ENCODE data around the gene OXER1. TPM values are rescaled to one million over a fixed set of nuclear protein-coding genes. Genes with fewer than 3 reads are reported as not detected.

The OXER1 gene
- total and polyA plus RNA-seq, 2 of the 13 experiments (the other 11 are each of a cell fraction or from before 2014, with no cell fraction given): 8.0 to 9.0 TPM

DNA sequence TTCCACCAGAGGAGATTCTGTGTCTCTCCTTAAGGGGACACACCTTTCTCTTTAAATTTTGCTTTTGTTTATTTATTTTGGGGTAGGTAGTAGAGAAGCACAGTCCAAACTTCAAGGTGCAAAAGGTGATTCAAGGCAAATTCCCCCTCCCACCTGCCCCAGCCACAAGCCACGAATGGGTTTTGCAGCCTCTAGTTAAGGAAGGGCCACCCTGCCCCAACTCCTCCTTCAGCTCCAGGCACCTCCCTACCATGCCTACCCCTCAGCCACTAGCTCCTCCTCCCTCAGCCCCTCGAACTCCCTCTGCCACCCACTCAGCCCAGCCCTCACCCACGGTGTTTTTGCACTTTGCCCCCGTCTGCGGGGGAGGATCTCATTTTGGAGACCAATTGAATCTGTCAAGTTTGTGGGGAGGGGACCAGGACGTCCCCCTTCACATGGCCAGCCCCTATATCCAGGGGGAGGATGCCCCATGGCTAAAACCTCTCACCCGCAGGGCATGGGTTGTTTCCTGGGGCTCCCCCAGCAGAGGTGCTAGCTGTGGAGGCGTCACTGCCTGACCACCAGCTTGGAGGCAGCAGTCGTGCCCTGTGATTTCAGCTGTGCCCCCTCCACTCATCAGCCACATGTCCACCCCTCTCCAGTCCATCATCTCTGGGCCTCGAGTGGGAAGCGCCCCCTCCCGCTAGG is 24.0 kb upstream of the OXER1 start:
- Histone ChIP-seq H3K36me3 (replicated peaks in 1 of 2; ENCODE audit: control insufficient read depth in 1 of 2, insufficient read depth in 2 of 2, low read length in 2 of 2) (peaks cover 0 to 4% of the 10 kb centered on the region in 2 experiments; a peak in 1 of 5 replicates), H3K4me3 (replicated peaks in 1 of 3; ENCODE audit: insufficient read depth in 1 of 3, low read depth in 2 of 3, low read length in 3 of 3) (peak overlapping the region in 1 of 3 experiments; percentile 26; a peak in 2 of 6 replicates), H3K27me3 (ENCODE audit: control insufficient read depth in 1 of 2, insufficient read depth in 2 of 2, low read length in 2 of 2) (no peaks in the 10 kb centered on the region; a peak in 1 of 5 replicates), H3K4me2 (ENCODE audit: low read depth, low read length) (peak overlapping the region; percentile 54), H3K27ac (ENCODE audit: extremely low read length, insufficient read depth, low read length) (peak overlapping the region; percentile 67), H3K9ac (ENCODE audit: insufficient read depth, low read depth, low read length) (no peak overlapping the region), H3K4me1 (ENCODE audit: insufficient read depth, low read length) (peaks cover 85% of the 10 kb centered on the region), H4K20me1 (ENCODE audit: insufficient read depth, low read length) (no peaks in the 10 kb centered on the region), H3K9me3 (ENCODE audit: low read length) (no peaks in the 10 kb centered on the region), H3K79me2 (ENCODE audit: insufficient read depth, low read length) (peaks cover 16% of the 10 kb centered on the region), H2AFZ (ENCODE audit: low read length) (no peak overlapping the region)
- FAIRE-seq (peak; percentile 87), ATAC-seq (peak; percentile 51), DNase-seq (ENCODE audit: low spot score) (no peak)
- POLR2A ChIA-PET: interaction anchor here (0.8 to 3.1 kb wide), 8 partner anchors 8 to 283 kb away, joined by 3 to 28 read pairs (median 7); no protein-coding TSS in a partner anchor
- in situ Hi-C loops (cut with HindIII; ENCODE audit: extremely low pct_ligation_motif_present, low pct_unique_long_range_greater_than_20kb): no loop called here
- WGBS (ENCODE audit: low lambda C conversion rate): 50% methylated on average over 12 of the region's 12 CpGs
- no TSS peak for BruUV-seq (replicated peaks)
- CTCF ChIA-PET (ENCODE audit: low intra/inter-chr PET ratio, low total read pairs): no interaction called here
- intact Hi-C loops (cut with micrococcal nuclease; ENCODE audit: unreplicated experiment): no loop called here
- TF ChIP-seq MAFK (conservative IDR thresholded peaks at IDR 0.05 in 1 of 2, IDR thresholded peaks at IDR 0.05 in 1 of 2; ENCODE audit: low read length in 2 of 2) (no peak), TMF1 (CRISPR knock-in tag; IDR thresholded peaks at IDR 0.05; ENCODE audit: low read depth) (no peak), ZNF660 (CRISPR knock-in tag; IDR thresholded peaks at IDR 0.05; ENCODE audit: borderline replicate concordance, low read depth) (no peak), ZNF720 (CRISPR knock-in tag; IDR thresholded peaks at IDR 0.05) (no peak), DPF2 (CRISPR knock-in tag; IDR thresholded peaks at IDR 0.05; ENCODE audit: borderline replicate concordance, low read depth) (peak; percentile 54; the same call in 1 of the 2 replicates), POLR2AphosphoS5 (IDR thresholded peaks at IDR 0.05; ENCODE audit: low read depth, low read length) (no peak), TBX3 (IDR thresholded peaks at IDR 0.05; ENCODE audit: borderline replicate concordance) (no peak), ZNF549 (CRISPR knock-in tag; IDR thresholded peaks at IDR 0.05) (no peak), PAWR (CRISPR knock-in tag; IDR thresholded peaks at IDR 0.05; ENCODE audit: borderline replicate concordance) (no peak), NCOA1 (CRISPR knock-in tag; IDR thresholded peaks at IDR 0.05) (peak; percentile 41; the same call in 1 of the 2 replicates)
- TF ChIP-seq, protein P1, sequence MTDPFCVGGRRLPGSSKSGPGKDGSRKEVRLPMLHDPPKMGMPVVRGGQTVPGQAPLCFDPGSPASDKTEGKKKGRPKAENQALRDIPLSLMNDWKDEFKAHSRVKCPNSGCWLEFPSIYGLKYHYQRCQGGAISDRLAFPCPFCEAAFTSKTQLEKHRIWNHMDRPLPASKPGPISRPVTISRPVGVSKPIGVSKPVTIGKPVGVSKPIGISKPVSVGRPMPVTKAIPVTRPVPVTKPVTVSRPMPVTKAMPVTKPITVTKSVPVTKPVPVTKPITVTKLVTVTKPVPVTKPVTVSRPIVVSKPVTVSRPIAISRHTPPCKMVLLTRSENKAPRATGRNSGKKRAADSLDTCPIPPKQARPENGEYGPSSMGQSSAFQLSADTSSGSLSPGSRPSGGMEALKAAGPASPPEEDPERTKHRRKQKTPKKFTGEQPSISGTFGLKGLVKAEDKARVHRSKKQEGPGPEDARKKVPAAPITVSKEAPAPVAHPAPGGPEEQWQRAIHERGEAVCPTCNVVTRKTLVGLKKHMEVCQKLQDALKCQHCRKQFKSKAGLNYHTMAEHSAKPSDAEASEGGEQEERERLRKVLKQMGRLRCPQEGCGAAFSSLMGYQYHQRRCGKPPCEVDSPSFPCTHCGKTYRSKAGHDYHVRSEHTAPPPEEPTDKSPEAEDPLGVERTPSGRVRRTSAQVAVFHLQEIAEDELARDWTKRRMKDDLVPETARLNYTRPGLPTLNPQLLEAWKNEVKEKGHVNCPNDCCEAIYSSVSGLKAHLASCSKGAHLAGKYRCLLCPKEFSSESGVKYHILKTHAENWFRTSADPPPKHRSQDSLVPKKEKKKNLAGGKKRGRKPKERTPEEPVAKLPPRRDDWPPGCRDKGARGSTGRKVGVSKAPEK (CRISPR knock-in tag; IDR thresholded peaks at IDR 0.05; ENCODE audit: borderline replicate concordance): no peak
- TF ChIP-seq, protein P2, sequence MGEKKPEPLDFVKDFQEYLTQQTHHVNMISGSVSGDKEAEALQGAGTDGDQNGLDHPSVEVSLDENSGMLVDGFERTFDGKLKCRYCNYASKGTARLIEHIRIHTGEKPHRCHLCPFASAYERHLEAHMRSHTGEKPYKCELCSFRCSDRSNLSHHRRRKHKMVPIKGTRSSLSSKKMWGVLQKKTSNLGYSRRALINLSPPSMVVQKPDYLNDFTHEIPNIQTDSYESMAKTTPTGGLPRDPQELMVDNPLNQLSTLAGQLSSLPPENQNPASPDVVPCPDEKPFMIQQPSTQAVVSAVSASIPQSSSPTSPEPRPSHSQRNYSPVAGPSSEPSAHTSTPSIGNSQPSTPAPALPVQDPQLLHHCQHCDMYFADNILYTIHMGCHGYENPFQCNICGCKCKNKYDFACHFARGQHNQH (CRISPR knock-in tag; IDR thresholded peaks at IDR 0.05): peak; percentile 54; the same call in 1 of the 2 replicates
- TF ChIP-seq, protein P3, sequence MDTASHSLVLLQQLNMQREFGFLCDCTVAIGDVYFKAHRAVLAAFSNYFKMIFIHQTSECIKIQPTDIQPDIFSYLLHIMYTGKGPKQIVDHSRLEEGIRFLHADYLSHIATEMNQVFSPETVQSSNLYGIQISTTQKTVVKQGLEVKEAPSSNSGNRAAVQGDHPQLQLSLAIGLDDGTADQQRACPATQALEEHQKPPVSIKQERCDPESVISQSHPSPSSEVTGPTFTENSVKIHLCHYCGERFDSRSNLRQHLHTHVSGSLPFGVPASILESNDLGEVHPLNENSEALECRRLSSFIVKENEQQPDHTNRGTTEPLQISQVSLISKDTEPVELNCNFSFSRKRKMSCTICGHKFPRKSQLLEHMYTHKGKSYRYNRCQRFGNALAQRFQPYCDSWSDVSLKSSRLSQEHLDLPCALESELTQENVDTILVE (CRISPR knock-in tag; IDR thresholded peaks at IDR 0.05): no peak
- TF ChIP-seq, protein P4, sequence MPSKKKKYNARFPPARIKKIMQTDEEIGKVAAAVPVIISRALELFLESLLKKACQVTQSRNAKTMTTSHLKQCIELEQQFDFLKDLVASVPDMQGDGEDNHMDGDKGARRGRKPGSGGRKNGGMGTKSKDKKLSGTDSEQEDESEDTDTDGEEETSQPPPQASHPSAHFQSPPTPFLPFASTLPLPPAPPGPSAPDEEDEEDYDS (CRISPR knock-in tag; IDR thresholded peaks at IDR 0.05): no peak
- TF ChIP-seq, protein P5, sequence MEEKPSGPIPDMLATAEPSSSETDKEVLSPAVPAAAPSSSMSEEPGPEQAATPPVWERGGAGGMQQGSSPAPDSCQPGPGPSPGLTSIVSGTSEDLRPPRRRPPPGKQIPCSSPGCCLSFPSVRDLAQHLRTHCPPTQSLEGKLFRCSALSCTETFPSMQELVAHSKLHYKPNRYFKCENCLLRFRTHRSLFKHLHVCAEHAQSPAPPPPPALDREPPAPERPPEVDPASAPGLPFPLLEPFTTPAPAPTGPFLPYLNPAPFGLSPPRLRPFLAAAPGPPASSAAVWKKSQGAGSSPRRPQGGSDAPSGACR (CRISPR knock-in tag; IDR thresholded peaks at IDR 0.05): peak; percentile 40; the same call in 1 of the 2 replicates
- TF ChIP-seq, protein P6, sequence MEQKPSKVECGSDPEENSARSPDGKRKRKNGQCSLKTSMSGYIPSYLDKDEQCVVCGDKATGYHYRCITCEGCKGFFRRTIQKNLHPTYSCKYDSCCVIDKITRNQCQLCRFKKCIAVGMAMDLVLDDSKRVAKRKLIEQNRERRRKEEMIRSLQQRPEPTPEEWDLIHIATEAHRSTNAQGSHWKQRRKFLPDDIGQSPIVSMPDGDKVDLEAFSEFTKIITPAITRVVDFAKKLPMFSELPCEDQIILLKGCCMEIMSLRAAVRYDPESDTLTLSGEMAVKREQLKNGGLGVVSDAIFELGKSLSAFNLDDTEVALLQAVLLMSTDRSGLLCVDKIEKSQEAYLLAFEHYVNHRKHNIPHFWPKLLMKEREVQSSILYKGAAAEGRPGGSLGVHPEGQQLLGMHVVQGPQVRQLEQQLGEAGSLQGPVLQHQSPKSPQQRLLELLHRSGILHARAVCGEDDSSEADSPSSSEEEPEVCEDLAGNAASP (CRISPR knock-in tag; IDR thresholded peaks at IDR 0.05; ENCODE audit: borderline replicate concordance): peak; percentile 90; the same call in 1 of the 2 replicates
